Measurements from ENCODE around the gene BCL6B.

DNA sequence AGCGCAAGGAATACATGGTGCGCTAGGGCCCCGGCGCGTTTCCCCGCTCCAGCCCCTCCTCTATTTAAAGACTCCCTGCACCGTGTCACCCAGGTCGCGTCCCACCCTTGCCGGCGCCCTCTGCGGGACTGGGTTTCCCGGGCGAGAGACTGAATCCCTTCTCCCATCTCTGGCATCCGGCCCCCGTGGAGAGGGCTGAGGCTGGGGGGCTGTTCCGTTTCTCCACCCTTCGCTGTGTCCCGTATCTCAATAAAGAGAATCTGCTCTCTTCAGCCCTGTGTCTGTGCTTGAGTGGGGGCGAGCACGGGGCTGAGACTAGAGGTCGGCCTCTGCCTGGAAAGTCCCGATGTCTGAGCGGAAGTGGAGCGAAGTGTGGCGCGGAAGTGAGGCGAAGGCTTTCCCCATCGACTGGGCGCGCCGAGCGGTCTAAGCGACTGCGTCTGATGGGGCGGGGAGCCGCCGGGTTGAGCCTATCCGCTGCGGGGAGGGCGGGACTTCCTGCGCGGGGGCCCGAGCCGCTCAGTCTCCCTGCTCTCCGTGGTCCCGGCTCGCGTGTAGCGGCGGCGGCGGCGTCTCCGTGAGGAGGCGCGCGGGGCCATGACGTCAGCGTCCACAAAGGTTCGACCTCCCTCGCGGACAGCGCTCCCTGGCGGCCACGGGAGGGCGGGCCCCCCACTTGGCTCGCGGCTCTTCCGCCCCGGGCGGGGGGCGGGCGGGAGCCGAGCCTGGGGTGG lies 8.4 kb upstream of the BCL6B start:
- TF ChIP-seq, protein P1, sequence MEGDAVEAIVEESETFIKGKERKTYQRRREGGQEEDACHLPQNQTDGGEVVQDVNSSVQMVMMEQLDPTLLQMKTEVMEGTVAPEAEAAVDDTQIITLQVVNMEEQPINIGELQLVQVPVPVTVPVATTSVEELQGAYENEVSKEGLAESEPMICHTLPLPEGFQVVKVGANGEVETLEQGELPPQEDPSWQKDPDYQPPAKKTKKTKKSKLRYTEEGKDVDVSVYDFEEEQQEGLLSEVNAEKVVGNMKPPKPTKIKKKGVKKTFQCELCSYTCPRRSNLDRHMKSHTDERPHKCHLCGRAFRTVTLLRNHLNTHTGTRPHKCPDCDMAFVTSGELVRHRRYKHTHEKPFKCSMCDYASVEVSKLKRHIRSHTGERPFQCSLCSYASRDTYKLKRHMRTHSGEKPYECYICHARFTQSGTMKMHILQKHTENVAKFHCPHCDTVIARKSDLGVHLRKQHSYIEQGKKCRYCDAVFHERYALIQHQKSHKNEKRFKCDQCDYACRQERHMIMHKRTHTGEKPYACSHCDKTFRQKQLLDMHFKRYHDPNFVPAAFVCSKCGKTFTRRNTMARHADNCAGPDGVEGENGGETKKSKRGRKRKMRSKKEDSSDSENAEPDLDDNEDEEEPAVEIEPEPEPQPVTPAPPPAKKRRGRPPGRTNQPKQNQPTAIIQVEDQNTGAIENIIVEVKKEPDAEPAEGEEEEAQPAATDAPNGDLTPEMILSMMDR (IDR thresholded peaks at IDR 0.05 in 2 of 3, conservative IDR thresholded peaks at IDR 0.05 in 1 of 3; ENCODE audit: borderline replicate concordance in 1 of 3, insufficient read depth in 1 of 3, low read depth in 2 of 3, low read length in 2 of 3): peak in 2 of 3 experiments; percentile 52 to 56; a peak in 4 of 6 replicates
- peak; percentile 60; the same call in 1 of the 2 replicates for TF ChIP-seq SIN3A (IDR thresholded peaks at IDR 0.05; ENCODE audit: low read depth)
- peak; percentile 88 for TF ChIP-seq POLR2AphosphoS5 (IDR thresholded peaks at IDR 0.05; ENCODE audit: low read depth, low read length)
- no peak for TF ChIP-seq JUND (IDR thresholded peaks at IDR 0.05)
- TF ChIP-seq YY1 (IDR thresholded peaks at IDR 0.05; ENCODE audit: extremely low read depth, insufficient replicate concordance, low read depth, low read length): peak; percentile 46
- peak; percentile 51 for TF ChIP-seq POLR2A (IDR thresholded peaks at IDR 0.05; ENCODE audit: borderline replicate concordance, extremely low read depth, insufficient read depth, insufficient read length)
- no peak for TF ChIP-seq EZH2 (IDR thresholded peaks at IDR 0.05)
- TF ChIP-seq, protein P2, sequence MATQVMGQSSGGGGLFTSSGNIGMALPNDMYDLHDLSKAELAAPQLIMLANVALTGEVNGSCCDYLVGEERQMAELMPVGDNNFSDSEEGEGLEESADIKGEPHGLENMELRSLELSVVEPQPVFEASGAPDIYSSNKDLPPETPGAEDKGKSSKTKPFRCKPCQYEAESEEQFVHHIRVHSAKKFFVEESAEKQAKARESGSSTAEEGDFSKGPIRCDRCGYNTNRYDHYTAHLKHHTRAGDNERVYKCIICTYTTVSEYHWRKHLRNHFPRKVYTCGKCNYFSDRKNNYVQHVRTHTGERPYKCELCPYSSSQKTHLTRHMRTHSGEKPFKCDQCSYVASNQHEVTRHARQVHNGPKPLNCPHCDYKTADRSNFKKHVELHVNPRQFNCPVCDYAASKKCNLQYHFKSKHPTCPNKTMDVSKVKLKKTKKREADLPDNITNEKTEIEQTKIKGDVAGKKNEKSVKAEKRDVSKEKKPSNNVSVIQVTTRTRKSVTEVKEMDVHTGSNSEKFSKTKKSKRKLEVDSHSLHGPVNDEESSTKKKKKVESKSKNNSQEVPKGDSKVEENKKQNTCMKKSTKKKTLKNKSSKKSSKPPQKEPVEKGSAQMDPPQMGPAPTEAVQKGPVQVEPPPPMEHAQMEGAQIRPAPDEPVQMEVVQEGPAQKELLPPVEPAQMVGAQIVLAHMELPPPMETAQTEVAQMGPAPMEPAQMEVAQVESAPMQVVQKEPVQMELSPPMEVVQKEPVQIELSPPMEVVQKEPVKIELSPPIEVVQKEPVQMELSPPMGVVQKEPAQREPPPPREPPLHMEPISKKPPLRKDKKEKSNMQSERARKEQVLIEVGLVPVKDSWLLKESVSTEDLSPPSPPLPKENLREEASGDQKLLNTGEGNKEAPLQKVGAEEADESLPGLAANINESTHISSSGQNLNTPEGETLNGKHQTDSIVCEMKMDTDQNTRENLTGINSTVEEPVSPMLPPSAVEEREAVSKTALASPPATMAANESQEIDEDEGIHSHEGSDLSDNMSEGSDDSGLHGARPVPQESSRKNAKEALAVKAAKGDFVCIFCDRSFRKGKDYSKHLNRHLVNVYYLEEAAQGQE (IDR thresholded peaks at IDR 0.05; ENCODE audit: low read depth): no peak
- TF ChIP-seq, protein P3, sequence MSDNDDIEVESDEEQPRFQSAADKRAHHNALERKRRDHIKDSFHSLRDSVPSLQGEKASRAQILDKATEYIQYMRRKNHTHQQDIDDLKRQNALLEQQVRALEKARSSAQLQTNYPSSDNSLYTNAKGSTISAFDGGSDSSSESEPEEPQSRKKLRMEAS (IDR thresholded peaks at IDR 0.05): peak; percentile 71; the same call in 1 of the 2 replicates
- TF ChIP-seq ZNF274 (IDR thresholded peaks at IDR 0.05; ENCODE audit: low read depth, low read length): no peak
- TF ChIP-seq, protein P4, sequence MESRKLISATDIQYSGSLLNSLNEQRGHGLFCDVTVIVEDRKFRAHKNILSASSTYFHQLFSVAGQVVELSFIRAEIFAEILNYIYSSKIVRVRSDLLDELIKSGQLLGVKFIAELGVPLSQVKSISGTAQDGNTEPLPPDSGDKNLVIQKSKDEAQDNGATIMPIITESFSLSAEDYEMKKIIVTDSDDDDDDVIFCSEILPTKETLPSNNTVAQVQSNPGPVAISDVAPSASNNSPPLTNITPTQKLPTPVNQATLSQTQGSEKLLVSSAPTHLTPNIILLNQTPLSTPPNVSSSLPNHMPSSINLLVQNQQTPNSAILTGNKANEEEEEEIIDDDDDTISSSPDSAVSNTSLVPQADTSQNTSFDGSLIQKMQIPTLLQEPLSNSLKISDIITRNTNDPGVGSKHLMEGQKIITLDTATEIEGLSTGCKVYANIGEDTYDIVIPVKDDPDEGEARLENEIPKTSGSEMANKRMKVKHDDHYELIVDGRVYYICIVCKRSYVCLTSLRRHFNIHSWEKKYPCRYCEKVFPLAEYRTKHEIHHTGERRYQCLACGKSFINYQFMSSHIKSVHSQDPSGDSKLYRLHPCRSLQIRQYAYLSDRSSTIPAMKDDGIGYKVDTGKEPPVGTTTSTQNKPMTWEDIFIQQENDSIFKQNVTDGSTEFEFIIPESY (IDR thresholded peaks at IDR 0.05; ENCODE audit: extremely low read depth, insufficient replicate concordance, low read length): no peak
